Body of pancreas (tissue), 4 donors: ENCODE measurements around the gene SBK1.

Experiments used
- CTCF ChIP-seq, 7 experiments: fragments of 450-650 bp in 4 of 7; fragments of 200-600 bp in 3 of 7; sonication (generic) in 3 of 7; IDR thresholded peaks; one replicate each; pipeline ENCODE4 v1.5.1; 2016 to 2019; ENCODE audit warnings: antibody characterized with exemption in 7 of 7
- POLR2A ChIP-seq, 3 donors: fragments of 450-650 bp; IDR thresholded peaks; one replicate each; pipeline ENCODE4 v1.6.1; 2016; ENCODE audit warnings: antibody characterized with exemption in 3 of 3, mild to moderate bottlenecking in 2 of 3

- peak; percentile 35 to 58 (median 46) for TF ChIP-seq CTCF (IDR thresholded peaks at IDR 0.05)
- TF ChIP-seq POLR2A (IDR thresholded peaks at IDR 0.05), result no peak
These were observed 29.5 kb downstream of the SBK1 start for GRCh38 chr16:28321700-28322411.
